ENCODE measurements around the gene MED9.
"Not testable (repeated sequence)": the region's sequence is repeated elsewhere in the genome, so short reads cannot be mapped to it uniquely, and the experiment has no call there.

Gene MED9

GRCh38 chr17:17476865-17477467, at the start of gene MED9:
Gene MED9 (plus strand): TSS chr17:17477000. CDS start chr17:17477042, 42 bp downstream.
- DNase-seq (ENCODE audit: low read depth), result peak; percentile 87

- no peak for DNase-seq (ENCODE audit: low read depth)
Observed at GRCh38 chr17:17429222-17429621, 47.6 kb upstream of the MED9 start.

- DNase-seq (ENCODE audit: low read depth), result not testable (repeated sequence)
Observed at GRCh38 chr17:17430924-17431323, 45.9 kb upstream of the MED9 start.

- no peak for DNase-seq (ENCODE audit: low read depth)
Observed at GRCh38 chr17:17431605-17432004, 45.2 kb upstream of the MED9 start.

GRCh38 chr17:17433000-17433703, 43.6 kb upstream of the MED9 start:
- DNase-seq (ENCODE audit: low read depth), result peak; percentile 96

- no peak for DNase-seq (ENCODE audit: low read depth)
Observed at GRCh38 chr17:17434477-17434876, 42.3 kb upstream of the MED9 start.

GRCh38 chr17:17435323-17435722, 41.5 kb upstream of the MED9 start:
- peak; percentile 92 for DNase-seq (ENCODE audit: low read depth)

GRCh38 chr17:17437461-17437860, 39.3 kb upstream of the MED9 start:
- DNase-seq (ENCODE audit: low read depth), result no peak

- no peak for DNase-seq (ENCODE audit: low read depth)
Observed at GRCh38 chr17:17437893-17438292, 38.9 kb upstream of the MED9 start.

GRCh38 chr17:17440010-17440843, 36.6 kb upstream of the MED9 start:
- DNase-seq (ENCODE audit: low read depth), result peak; percentile 53

- DNase-seq (ENCODE audit: low read depth), result no peak
Observed at GRCh38 chr17:17440938-17441675, 35.7 kb upstream of the MED9 start.

GRCh38 chr17:17443173-17443572, 33.6 kb upstream of the MED9 start:
- DNase-seq (ENCODE audit: low read depth), result peak; percentile 25

- DNase-seq (ENCODE audit: low read depth), result no peak
Observed at GRCh38 chr17:17445296-17445924, 31.4 kb upstream of the MED9 start.

GRCh38 chr17:17445925-17446665, 30.7 kb upstream of the MED9 start:
- peak; percentile 88 for DNase-seq (ENCODE audit: low read depth)

GRCh38 chr17:17446666-17447155, 30.1 kb upstream of the MED9 start:
- no peak for DNase-seq (ENCODE audit: low read depth)

- DNase-seq (ENCODE audit: low read depth), result no peak
Observed at GRCh38 chr17:17447264-17447663, 29.5 kb upstream of the MED9 start.

- no peak for DNase-seq (ENCODE audit: low read depth)
Observed at GRCh38 chr17:17448076-17448475, 28.7 kb upstream of the MED9 start.

GRCh38 chr17:17448723-17449122, 28.1 kb upstream of the MED9 start:
- DNase-seq (ENCODE audit: low read depth), result no peak

GRCh38 chr17:17453088-17453487, 23.7 kb upstream of the MED9 start:
- DNase-seq (ENCODE audit: low read depth), result no peak

GRCh38 chr17:17454276-17454675, 22.5 kb upstream of the MED9 start:
- DNase-seq (ENCODE audit: low read depth), result no peak

- DNase-seq (ENCODE audit: low read depth), result not testable (repeated sequence)
Observed at GRCh38 chr17:17454700-17455099, 22.1 kb upstream of the MED9 start.
